ENCODE measurements around the gene TTC28. TPM values are rescaled to one million over a fixed set of nuclear protein-coding genes. Genes with fewer than 3 reads are reported as not detected.

The TTC28 gene
- total RNA-seq, 1 donor from 2014 or later: 13.5 TPM

DNA sequence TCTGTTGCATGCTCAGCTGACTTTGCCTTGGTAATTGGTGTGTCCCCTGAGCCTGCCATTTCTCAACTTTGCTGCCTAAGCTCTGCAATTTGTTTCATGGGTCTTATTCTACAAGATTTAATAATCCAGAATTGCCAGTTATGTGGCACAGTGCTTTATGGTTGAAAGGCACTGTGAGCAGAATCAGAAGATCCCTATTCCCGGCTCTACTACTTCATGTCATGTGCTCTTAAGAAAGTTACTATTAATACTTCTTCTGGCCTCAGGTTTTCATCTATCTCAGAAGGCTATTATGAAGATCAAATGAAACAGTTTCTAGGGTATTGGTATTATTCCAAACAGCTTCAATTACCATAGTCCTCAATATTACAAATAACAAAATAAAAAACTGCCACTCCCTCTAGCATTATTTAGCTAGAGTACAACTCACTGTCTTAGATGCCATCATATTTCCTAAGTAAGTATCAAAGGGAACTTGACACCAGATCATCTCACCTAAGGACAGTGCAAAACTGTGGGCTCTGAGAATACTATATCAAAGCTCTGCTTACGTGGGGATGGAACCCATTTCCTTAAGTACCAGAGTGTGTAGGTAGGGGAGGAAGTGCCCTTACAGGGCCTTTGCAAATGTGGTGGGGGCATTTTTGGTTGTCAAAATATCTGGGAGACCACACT lies 560.5 kb downstream of the TTC28 start:
- TF ChIP-seq, protein P1, sequence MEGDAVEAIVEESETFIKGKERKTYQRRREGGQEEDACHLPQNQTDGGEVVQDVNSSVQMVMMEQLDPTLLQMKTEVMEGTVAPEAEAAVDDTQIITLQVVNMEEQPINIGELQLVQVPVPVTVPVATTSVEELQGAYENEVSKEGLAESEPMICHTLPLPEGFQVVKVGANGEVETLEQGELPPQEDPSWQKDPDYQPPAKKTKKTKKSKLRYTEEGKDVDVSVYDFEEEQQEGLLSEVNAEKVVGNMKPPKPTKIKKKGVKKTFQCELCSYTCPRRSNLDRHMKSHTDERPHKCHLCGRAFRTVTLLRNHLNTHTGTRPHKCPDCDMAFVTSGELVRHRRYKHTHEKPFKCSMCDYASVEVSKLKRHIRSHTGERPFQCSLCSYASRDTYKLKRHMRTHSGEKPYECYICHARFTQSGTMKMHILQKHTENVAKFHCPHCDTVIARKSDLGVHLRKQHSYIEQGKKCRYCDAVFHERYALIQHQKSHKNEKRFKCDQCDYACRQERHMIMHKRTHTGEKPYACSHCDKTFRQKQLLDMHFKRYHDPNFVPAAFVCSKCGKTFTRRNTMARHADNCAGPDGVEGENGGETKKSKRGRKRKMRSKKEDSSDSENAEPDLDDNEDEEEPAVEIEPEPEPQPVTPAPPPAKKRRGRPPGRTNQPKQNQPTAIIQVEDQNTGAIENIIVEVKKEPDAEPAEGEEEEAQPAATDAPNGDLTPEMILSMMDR (IDR thresholded peaks at IDR 0.05; ENCODE audit: insufficient read depth, low read length, poor library complexity, severe bottlenecking): no peak
- Histone ChIP-seq H3K36me3 (ENCODE audit: control insufficient read depth, insufficient read depth, low read length) (no peaks in the 10 kb centered on the region), H3K27me3 (ENCODE audit: control insufficient read depth, insufficient read depth, low read length) (no peaks in the 10 kb centered on the region), H3K4me3 (ENCODE audit: low read depth, low read length) (no peak overlapping the region)
- no peak for DNase-seq (ENCODE audit: low read depth)

DNA sequence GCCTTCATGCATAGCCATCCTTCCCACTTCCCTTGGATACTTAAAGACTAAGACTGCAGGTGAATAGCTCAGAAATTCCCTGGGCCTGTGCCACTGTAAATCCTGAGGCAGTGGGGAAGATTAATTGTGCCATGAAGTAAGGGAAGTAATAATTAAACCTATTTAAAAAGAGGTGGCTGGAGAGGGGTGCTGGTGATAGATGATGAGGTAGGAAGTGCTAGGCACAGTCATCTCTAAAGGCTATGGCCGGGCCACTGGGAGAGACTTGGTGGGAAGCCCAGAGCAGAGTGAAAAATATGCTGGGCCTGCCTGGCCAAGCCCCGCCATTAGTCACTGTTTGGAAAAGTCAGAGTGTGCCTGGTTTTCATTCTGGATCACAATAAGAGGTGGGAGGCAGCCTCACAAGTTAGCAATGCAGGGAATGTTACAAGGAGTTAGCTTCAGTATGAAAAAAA lies 563.4 kb downstream of the TTC28 start:
- TF ChIP-seq, protein P1 (IDR thresholded peaks at IDR 0.05; ENCODE audit: insufficient read depth, low read length, poor library complexity, severe bottlenecking): no peak
- no peaks in the 10 kb centered on the region for H3K27me3 ChIP-seq (ENCODE audit: control insufficient read depth, insufficient read depth, low read length)
- DNase-seq (ENCODE audit: low read depth): peak; percentile 63
- H3K4me3 ChIP-seq (ENCODE audit: low read depth, low read length): no peak overlapping the region
- H3K36me3 ChIP-seq (ENCODE audit: control insufficient read depth, insufficient read depth, low read length): no peaks in the 10 kb centered on the region

DNA sequence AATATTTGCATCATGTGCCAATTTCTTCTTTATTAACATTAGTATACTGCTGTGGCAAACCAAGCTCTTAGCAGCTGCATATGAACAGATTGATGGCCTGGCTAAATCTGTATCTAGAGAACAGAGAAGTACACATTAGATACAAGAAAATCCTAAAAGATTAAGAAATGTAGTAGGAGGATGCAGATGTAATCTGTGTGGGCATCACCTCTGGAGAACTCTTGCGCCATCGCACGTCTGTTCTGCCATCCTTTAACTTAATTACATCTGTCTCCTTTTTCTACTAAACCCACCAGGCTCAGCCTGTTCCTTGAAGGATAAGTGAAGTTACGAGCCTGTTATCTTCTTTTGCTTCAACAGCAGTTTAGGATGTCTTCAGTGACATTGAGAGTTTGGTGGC lies 564.2 kb downstream of the TTC28 start:
- DNase-seq (ENCODE audit: low read depth): no peak
- Histone ChIP-seq H3K4me3 (ENCODE audit: low read depth, low read length) (no peak overlapping the region), H3K36me3 (ENCODE audit: control insufficient read depth, insufficient read depth, low read length) (no peaks in the 10 kb centered on the region), H3K27me3 (ENCODE audit: control insufficient read depth, insufficient read depth, low read length) (no peaks in the 10 kb centered on the region)
- TF ChIP-seq, protein P1 (IDR thresholded peaks at IDR 0.05; ENCODE audit: insufficient read depth, low read length, poor library complexity, severe bottlenecking): no peak

DNA sequence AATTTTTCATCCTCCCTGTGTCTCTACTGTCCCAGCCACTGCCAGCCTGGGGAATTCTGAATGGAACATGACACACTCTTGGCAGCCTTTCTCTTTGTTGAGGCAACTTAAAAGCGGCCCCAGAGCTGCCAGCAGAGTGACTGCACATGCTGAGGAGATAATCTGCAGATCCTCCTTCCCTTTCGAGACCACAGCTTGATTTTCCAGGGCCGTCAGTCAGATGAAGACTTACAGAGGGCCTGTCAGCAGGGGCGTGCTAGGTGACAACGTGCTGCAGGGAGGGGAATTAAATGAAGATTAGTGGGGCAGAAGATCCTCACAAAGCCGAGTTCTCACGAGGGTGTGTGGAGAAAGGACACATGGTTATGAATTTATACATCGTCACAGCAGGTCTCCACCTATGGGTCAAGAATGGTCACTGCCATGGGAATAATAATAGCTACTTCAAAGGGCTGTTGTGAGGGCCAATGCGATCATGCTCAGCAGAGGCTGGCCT lies 567.0 kb downstream of the TTC28 start:
- Histone ChIP-seq H3K27me3 (ENCODE audit: control insufficient read depth, insufficient read depth, low read length) (no peaks in the 10 kb centered on the region), H3K4me3 (ENCODE audit: low read depth, low read length) (no peak overlapping the region), H3K36me3 (ENCODE audit: control insufficient read depth, insufficient read depth, low read length) (no peaks in the 10 kb centered on the region)
- no peak for DNase-seq (ENCODE audit: low read depth)
- TF ChIP-seq, protein P1 (IDR thresholded peaks at IDR 0.05; ENCODE audit: insufficient read depth, low read length, poor library complexity, severe bottlenecking): peak; percentile 23

DNA sequence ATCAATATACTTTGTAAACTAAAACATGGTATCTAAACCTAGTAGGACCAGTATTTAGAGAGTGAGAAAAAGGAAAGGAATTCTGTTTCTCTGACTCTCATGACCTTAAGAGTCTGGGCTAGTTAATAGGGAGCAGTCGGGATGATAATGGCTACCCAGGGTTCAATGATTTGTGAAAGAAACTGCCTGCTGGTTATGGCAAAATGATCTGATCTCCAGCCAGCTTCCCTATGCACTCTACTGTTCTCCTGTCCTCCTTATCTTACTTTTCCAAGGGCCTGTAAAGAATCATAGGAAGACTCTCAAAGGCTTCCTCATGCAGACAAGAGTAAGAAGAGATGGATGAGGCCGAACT lies 567.5 kb downstream of the TTC28 start:
- no peak overlapping the region for H3K4me3 ChIP-seq (ENCODE audit: low read depth, low read length)
- TF ChIP-seq, protein P1 (IDR thresholded peaks at IDR 0.05; ENCODE audit: insufficient read depth, low read length, poor library complexity, severe bottlenecking): no peak
- no peaks in the 10 kb centered on the region for H3K36me3 ChIP-seq (ENCODE audit: control insufficient read depth, insufficient read depth, low read length)
- H3K27me3 ChIP-seq (ENCODE audit: control insufficient read depth, insufficient read depth, low read length): no peaks in the 10 kb centered on the region
- no peak for DNase-seq (ENCODE audit: low read depth)
